ENCODE data around the gene EHMT2. TPM values are rescaled to one million over a fixed set of nuclear protein-coding genes. Genes with fewer than 3 reads are reported as not detected.
A peak's percentile ranks its signal among the peaks of the same experiment; 100 is the strongest.

The EHMT2 gene
- total and polyA plus RNA-seq, 2 of the 13 experiments (the other 11 are each of a cell fraction or from before 2014, with no cell fraction given) = 55.2 to 69.2 TPM

DNA sequence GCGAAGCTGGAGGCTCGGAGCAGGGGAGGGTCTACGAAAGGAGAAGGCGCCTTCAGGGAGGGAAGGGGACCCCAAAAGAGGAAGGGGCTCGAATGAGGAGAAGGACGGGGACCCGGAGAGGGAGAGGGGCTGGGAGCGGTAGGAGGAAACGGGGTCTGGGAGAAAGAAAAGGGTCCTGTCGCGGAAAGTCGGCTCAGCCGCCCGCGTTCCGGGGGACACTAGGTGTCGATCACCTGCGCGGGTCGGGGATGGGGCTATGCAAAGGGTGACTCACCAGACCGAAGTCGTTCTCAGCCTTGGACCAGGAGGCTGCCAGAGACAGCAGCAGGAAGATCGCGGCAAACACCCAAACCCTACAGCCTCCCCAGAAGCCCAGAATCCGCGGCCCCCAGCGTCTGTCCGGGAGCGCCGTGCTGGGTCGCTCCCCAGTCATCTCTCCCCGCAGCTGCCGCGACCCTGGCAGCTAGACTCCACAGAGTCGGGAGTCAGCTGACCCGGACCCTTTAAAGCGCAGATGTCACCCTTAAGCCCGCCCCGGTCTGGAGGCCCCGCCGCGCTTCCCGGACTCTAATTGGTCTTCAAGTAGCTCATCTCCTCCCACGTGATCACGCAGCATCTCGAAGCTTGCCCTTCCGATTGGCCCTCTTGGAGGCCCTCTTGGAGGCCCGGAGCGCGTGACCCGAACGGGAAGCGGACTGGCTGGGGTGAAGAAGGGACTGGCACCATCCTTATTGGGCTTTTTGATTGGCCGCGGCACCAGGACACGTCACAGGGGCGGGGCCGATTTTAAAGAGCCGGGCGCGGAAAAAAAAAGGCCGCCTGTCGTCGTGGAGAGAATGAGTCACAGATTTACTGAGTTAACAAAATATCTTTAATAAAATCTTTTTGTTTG is 34.9 kb downstream of the EHMT2 start, which contains the start of gene NEU1:
NEU1 (minus strand) TSS at position 478 of the 892 bp plus-strand sequence; CDS start at position 433, 45 bp downstream.
- peak within 1 kb of the TSS; percentile 99 for H3K4me2 ChIP-seq (ENCODE audit: low read depth, low read length)
- in situ Hi-C loops (cut with HindIII; ENCODE audit: extremely low pct_ligation_motif_present, low pct_unique_long_range_greater_than_20kb) (no loop called here), intact Hi-C loops (cut with micrococcal nuclease; ENCODE audit: unreplicated experiment) (loop anchor here (1.0 to 2.0 kb wide), 2 partner anchors 28 to 90 kb away; no protein-coding TSS in a partner anchor)
- ATAC-seq = peak; percentile 81
- peak within 1 kb of the TSS; percentile 89 for H3K9ac ChIP-seq (ENCODE audit: insufficient read depth, low read depth, low read length)
- POLR2A ChIA-PET = interaction anchor here (0.6 to 5.4 kb wide), 58 partner anchors 9 to 1109 kb away, joined by 3 to 264 read pairs (median 6); partner anchors contain the start of genes ABHD16A, AIF1, APOM and ATF6B
- no peaks in the 10 kb centered on the region for H3K9me3 ChIP-seq (ENCODE audit: low read length)
- H3K4me3 ChIP-seq (replicated peaks in 1 of 3; ENCODE audit: insufficient read depth in 1 of 3, low read depth in 2 of 3, low read length in 3 of 3) = peak within 1 kb of the TSS; percentile 75 to 99 (median 84)
- CTCF ChIA-PET (ENCODE audit: low intra/inter-chr PET ratio, low total read pairs) = no interaction called here
- H3K27me3 ChIP-seq (ENCODE audit: control insufficient read depth in 1 of 2, insufficient read depth in 2 of 2, low read length in 2 of 2) = no peaks in the 10 kb centered on the region; a peak in 1 of 5 replicates
- WGBS (ENCODE audit: low lambda C conversion rate) = under 1% methylated on average over 40 of the region's 64 CpGs
- peaks cover 6 to 29% of the 10 kb centered on the region in 2 experiments; a peak in 4 of 5 replicates for H3K36me3 ChIP-seq (replicated peaks in 1 of 2; ENCODE audit: control insufficient read depth in 1 of 2, insufficient read depth in 2 of 2, low read length in 2 of 2)
- peaks cover 68% of the 10 kb centered on the region for H3K4me1 ChIP-seq (ENCODE audit: insufficient read depth, low read length)
- DNase-seq (ENCODE audit: low spot score) = peak; percentile 100
- peak; percentile 87 for FAIRE-seq
- H2AFZ ChIP-seq (ENCODE audit: low read length) = no peak within 1 kb of the TSS
- no TSS peak for BruUV-seq (replicated peaks)
- peak within 1 kb of the TSS; percentile 92 for H3K27ac ChIP-seq (ENCODE audit: extremely low read length, insufficient read depth, low read length)
- no peaks in the 10 kb centered on the region for H4K20me1 ChIP-seq (ENCODE audit: insufficient read depth, low read length)
- peaks cover 35% of the 10 kb centered on the region for H3K79me2 ChIP-seq (ENCODE audit: insufficient read depth, low read length)
- TF ChIP-seq ZNF121 (CRISPR knock-in tag; IDR thresholded peaks at IDR 0.05) = peak; percentile 93
- TF ChIP-seq CAMTA2 (CRISPR knock-in tag; IDR thresholded peaks at IDR 0.05; ENCODE audit: borderline replicate concordance) = no peak; the same call in 1 of the 2 replicates
- peak; percentile 71; the same call in 1 of the 2 replicates for TF ChIP-seq MEIS2 (CRISPR knock-in tag; IDR thresholded peaks at IDR 0.05)
- no peak for TF ChIP-seq NCOA5 (CRISPR knock-in tag; IDR thresholded peaks at IDR 0.05)
- TF ChIP-seq ZNF367 (CRISPR knock-in tag; IDR thresholded peaks at IDR 0.05; ENCODE audit: borderline replicate concordance) = peak; percentile 99
- TF ChIP-seq RBAK (CRISPR knock-in tag; IDR thresholded peaks at IDR 0.05) = 0 out of 2 replicates have a peak, but pooled peaks have one; percentile 47
- no peak for TF ChIP-seq GZF1 (CRISPR knock-in tag; IDR thresholded peaks at IDR 0.05)
- TF ChIP-seq ZNF354B (CRISPR knock-in tag; IDR thresholded peaks at IDR 0.05) = no peak; the same call in 1 of the 2 replicates
- TF ChIP-seq, protein P1, sequence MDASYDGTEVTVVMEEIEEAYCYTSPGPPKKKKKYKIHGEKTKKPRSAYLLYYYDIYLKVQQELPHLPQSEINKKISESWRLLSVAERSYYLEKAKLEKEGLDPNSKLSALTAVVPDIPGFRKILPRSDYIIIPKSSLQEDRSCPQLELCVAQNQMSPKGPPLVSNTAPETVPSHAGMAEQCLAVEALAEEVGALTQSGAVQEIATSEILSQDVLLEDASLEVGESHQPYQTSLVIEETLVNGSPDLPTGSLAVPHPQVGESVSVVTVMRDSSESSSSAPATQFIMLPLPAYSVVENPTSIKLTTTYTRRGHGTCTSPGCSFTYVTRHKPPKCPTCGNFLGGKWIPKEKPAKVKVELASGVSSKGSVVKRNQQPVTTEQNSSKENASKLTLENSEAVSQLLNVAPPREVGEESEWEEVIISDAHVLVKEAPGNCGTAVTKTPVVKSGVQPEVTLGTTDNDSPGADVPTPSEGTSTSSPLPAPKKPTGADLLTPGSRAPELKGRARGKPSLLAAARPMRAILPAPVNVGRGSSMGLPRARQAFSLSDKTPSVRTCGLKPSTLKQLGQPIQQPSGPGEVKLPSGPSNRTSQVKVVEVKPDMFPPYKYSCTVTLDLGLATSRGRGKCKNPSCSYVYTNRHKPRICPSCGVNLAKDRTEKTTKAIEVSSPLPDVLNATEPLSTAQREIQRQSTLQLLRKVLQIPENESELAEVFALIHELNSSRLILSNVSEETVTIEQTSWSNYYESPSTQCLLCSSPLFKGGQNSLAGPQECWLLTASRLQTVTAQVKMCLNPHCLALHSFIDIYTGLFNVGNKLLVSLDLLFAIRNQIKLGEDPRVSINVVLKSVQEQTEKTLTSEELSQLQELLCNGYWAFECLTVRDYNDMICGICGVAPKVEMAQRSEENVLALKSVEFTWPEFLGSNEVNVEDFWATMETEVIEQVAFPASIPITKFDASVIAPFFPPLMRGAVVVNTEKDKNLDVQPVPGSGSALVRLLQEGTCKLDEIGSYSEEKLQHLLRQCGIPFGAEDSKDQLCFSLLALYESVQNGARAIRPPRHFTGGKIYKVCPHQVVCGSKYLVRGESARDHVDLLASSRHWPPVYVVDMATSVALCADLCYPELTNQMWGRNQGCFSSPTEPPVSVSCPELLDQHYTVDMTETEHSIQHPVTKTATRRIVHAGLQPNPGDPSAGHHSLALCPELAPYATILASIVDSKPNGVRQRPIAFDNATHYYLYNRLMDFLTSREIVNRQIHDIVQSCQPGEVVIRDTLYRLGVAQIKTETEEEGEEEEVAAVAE (CRISPR knock-in tag; IDR thresholded peaks at IDR 0.05; ENCODE audit: borderline replicate concordance) = peak; percentile 98
- peak; percentile 95 for TF ChIP-seq SRY (CRISPR knock-in tag; IDR thresholded peaks at IDR 0.05)
- TF ChIP-seq BRD4 (CRISPR knock-in tag; IDR thresholded peaks at IDR 0.05) = no peak
- TF ChIP-seq, protein P2, sequence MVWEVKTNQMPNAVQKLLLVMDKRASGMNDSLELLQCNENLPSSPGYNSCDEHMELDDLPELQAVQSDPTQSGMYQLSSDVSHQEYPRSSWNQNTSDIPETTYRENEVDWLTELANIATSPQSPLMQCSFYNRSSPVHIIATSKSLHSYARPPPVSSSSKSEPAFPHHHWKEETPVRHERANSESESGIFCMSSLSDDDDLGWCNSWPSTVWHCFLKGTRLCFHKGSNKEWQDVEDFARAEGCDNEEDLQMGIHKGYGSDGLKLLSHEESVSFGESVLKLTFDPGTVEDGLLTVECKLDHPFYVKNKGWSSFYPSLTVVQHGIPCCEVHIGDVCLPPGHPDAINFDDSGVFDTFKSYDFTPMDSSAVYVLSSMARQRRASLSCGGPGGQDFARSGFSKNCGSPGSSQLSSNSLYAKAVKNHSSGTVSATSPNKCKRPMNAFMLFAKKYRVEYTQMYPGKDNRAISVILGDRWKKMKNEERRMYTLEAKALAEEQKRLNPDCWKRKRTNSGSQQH (CRISPR knock-in tag; IDR thresholded peaks at IDR 0.05; ENCODE audit: low read depth) = peak; percentile 73; the same call in 1 of the 2 replicates
- peak; percentile 60; the same call in 1 of the 2 replicates for TF ChIP-seq TBP (CRISPR knock-in tag; IDR thresholded peaks at IDR 0.05)
- TF ChIP-seq, protein P3, sequence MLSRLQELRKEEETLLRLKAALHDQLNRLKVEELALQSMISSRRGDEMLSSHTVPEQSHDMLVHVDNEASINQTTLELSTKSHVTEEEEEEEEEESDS (CRISPR knock-in tag; IDR thresholded peaks at IDR 0.05; ENCODE audit: borderline replicate concordance) = peak; percentile 86; the same call in 1 of the 2 replicates
- no peak for TF ChIP-seq ARNT (IDR thresholded peaks at IDR 0.05)
- TF ChIP-seq ZNF317 (CRISPR knock-in tag; IDR thresholded peaks at IDR 0.05) = no peak; the same call in none of the 2 replicates
- peak; percentile 77; the same call in 1 of the 2 replicates for TF ChIP-seq HOXA3 (CRISPR knock-in tag; IDR thresholded peaks at IDR 0.05)
- TF ChIP-seq SETDB1 (CRISPR knock-in tag; IDR thresholded peaks at IDR 0.05; ENCODE audit: borderline replicate concordance) = no peak

Measured in HepG2 (cell line).